GM12873 (cell line): ENCODE data around the gene MYO10.

Experiments
- TF ChIP-seq, protein P1 (sequence below): IDR thresholded peaks from 2 replicates; pipeline ENCODE4 v1.5.1; 2012; ENCODE audit warnings: low read depth, mild to moderate bottlenecking, moderate library complexity, low read length, control low read depth; ENCODE audit not compliant: insufficient read depth; ENCODE audit errors: missing control alignments

The MYO10 gene

DNA sequence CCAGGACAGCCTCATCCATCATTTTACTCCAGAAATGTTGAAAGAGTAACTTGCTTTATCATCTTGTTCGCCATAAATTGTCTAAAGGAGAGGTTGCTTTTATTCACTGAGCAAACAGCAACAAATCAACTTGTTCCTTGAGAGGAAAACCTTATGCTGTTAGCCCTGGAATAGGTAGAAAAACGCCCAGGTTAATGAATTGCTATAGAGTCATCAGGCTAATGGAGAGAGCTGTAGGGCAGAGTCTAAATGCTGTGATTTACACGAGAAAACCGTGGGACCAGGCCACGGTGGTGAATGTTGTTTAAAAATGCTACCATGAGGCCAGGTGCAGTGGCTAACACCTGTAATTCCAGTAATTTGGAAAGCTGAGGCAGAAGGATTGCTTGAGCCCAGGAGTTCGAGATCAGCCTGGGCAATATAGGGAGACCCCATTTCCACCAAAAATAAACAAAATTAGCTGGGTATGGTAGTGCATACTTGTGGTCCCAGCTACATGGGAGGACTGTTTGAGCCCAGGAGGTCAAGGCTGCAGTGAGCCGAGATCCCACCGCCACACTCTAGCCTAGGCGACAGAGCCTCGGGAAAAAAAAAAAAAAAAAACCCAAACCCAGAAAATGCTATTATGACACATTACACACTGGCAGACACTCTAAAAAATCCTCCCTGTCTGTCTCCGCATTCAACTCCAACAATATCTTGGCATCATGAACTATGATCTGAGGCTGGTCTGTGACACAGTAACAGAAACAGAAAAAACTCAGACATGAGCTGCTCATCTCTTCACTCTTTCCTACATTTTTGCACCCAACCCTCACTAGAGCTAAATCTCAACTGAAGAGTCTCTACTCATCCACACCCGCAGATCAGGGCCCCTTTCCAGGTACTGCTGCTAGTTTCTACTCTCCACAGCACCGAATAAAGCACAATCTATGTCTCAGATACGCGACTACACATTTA lies 200.7 kb downstream of the MYO10 start:
- TF ChIP-seq, protein P1, sequence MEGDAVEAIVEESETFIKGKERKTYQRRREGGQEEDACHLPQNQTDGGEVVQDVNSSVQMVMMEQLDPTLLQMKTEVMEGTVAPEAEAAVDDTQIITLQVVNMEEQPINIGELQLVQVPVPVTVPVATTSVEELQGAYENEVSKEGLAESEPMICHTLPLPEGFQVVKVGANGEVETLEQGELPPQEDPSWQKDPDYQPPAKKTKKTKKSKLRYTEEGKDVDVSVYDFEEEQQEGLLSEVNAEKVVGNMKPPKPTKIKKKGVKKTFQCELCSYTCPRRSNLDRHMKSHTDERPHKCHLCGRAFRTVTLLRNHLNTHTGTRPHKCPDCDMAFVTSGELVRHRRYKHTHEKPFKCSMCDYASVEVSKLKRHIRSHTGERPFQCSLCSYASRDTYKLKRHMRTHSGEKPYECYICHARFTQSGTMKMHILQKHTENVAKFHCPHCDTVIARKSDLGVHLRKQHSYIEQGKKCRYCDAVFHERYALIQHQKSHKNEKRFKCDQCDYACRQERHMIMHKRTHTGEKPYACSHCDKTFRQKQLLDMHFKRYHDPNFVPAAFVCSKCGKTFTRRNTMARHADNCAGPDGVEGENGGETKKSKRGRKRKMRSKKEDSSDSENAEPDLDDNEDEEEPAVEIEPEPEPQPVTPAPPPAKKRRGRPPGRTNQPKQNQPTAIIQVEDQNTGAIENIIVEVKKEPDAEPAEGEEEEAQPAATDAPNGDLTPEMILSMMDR, result no peak

DNA sequence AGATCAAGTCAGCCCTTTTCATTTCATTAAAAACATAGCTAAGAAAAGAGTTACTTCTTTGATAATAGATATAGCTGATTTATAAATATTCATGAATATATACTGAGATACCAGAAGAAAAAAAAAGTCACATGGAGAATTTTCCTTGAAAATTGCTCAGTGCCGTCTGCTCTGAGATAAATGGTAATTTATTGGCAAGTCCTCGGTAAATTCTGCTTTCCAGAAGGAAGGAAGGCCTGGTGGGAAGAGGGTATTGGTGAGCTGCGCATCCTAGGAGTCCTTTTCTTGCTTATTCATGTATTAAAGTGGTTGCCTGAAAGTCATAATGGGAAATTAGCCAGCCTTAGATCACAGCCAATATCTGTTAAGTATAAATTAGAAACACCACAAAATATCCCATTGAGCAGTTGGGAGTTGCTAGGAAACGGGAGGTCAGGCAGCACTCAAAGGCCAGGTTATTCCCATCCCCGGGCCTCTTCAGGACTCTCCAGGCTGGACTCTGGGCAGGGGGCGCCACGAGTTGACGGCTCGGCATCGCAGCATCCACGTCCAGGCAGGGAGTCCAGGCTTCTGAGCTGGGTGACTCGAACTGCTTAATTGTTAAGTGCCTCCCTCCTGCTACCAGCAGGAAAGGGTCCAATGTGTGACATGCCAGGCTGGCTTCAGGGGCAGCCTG lies 202.6 kb downstream of the MYO10 start:
- TF ChIP-seq, protein P1, result no peak

DNA sequence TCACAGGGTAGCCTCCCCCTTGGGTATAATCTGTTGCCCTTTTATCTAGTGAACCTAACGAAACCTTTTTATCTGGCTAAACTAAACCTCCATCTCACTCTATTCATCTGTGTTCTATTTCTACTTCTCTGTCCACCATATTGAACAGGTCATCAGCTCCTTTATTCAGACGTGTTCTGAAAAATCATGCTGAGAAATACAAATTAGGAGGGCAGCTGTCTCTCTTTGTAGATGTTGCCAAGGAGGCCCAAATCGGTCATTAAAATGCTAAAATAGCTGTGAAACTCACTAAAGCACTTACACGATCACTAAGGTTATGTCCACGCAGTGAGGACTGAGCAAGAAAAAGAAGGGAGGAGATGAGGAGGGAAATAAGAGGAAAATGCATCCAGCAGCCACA lies 203.7 kb downstream of the MYO10 start:
- TF ChIP-seq, protein P1, result no peak

DNA sequence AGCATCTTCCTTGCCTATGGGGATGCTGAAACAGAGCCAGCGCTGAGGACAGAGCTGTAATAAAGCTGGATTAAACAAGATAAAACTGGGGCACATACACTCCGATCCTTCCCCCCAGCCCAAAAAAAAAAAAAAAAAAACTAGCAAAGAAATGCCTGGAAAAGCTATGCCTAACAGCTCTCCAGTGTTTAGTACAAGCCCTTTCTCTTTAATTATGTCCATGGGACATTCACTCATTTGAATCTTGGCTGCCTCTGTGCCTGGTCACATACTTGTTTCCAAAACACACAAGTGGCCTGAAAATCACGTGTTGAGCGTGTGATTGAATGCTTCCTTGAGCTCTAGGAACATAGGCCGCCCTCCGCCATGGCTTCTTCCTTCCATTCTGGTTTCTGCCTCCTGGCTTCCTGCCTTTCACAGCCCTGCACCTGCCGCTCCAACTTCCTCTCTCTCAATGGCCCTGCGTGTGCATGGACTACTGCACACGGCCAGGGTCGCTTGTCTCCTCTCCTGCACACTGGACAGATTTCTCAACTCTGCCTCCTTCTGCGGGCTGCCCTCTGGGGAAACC lies 208.2 kb downstream of the MYO10 start:
- TF ChIP-seq, protein P1, result no peak

DNA sequence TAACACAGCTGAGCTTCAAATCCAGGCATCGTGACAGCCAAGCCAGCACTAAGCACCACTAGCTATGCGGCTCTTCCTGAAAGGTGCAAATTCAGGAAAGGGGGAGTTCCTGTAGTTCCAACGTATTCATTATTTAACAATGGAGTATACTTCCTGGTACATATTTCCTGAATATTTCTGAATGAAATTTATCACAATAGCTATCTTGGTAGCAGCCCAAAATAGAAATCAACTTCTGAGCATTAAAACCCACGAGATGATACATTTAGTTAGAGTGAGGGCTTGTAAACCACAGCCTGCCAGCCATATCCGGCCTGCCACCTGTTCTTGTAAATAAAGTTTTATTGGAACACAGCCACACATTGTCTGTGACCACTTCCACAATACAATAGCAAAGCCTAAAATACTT lies 209.5 kb downstream of the MYO10 start:
- TF ChIP-seq, protein P1, result no peak

DNA sequence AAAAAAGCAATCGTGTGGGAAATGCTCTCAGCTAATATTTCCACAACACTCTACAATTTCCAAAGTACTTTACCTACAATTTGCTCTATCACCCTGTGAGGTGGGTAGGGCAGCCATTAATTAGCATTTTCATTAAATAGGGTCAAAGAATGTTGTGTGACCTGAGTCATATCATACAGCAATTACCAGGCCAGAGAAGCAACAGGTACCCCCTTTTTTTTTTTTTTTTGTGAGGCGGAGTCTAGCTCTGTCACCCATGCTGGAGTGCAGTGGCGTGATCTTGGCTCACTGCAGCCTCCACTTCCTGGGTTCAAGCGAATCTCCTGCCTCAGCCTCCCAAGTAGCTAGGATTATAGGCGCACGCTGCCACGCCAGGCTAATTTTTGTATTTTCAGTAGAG lies 210.5 kb downstream of the MYO10 start:
- TF ChIP-seq, protein P1, result no peak

DNA sequence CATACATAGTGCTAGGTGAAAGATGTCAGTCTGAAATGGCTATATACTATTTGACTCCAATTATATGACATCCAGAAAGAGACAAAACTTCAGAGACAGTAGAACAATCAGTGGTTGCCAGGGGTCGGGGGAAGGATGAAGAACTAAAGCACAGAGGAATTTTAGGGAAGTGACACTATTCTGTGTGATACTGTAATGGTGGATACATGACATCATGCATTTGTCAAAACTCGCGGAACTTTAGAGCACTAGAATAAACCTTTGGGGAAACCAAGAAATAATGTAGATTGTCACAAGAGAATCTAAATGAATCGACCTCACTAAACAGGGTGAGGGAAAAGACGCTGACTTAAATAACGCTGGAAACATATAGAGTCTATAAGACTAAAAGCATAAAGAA lies 212.3 kb downstream of the MYO10 start:
- TF ChIP-seq, protein P1, result no peak
